ENCODE measurements around the gene SPN.
"Not testable (repeated sequence)": the region's sequence is repeated elsewhere in the genome, so short reads cannot be mapped to it uniquely, and the experiment has no call there.

SPN gene

GRCh38 chr16:29694384-29695195 is 31.5 kb downstream of the SPN start:
- no peak overlapping the region for H3K4me2 ChIP-seq (ENCODE audit: low read length)
- no peaks in the 10 kb centered on the region for H3F3A ChIP-seq (ENCODE audit: insufficient read depth, low read length)
- peaks cover 3% of the 10 kb centered on the region; the same call in 1 of the 2 replicates for H3K9me3 ChIP-seq (ENCODE audit: low read length)
- no peak overlapping the region for H3K9ac ChIP-seq (ENCODE audit: low read length)
- no peaks in the 10 kb centered on the region for H3K27me3 ChIP-seq (ENCODE audit: insufficient read depth, low read length)
- no peaks in the 10 kb centered on the region for H4K20me1 ChIP-seq (ENCODE audit: insufficient read depth, low read length)
- no peaks in the 10 kb centered on the region for H3K9me2 ChIP-seq (ENCODE audit: low read depth, low read length)
- H3K79me2 ChIP-seq (ENCODE audit: insufficient read depth, low read length) = no peaks in the 10 kb centered on the region
- peak overlapping the region; percentile 41 for H3K27ac ChIP-seq (ENCODE audit: low read depth, low read length, poor library complexity, severe bottlenecking)
- no peak overlapping the region for H2AFZ ChIP-seq (ENCODE audit: low read length)
- H3K4me3 ChIP-seq (ENCODE audit: low read depth, low read length, poor library complexity, severe bottlenecking) = no peak overlapping the region
- TF ChIP-seq EZH2 (IDR thresholded peaks at IDR 0.05; ENCODE audit: borderline replicate concordance, low read length) (no peak), CTCF (IDR thresholded peaks at IDR 0.05; ENCODE audit: low read length) (no peak)
- peaks cover 30% of the 10 kb centered on the region for H3K36me3 ChIP-seq (ENCODE audit: insufficient read depth, low read length)
- peaks cover 24% of the 10 kb centered on the region for H3K4me1 ChIP-seq (ENCODE audit: insufficient read depth, low read length, severe bottlenecking)

- not testable (repeated sequence) for H3K9me3 ChIP-seq (ENCODE audit: low read length); H3F3A ChIP-seq (ENCODE audit: insufficient read depth, low read length); H3K27ac ChIP-seq (ENCODE audit: low read depth, low read length, poor library complexity, severe bottlenecking); H3K79me2 ChIP-seq (ENCODE audit: insufficient read depth, low read length); H3K9ac ChIP-seq (ENCODE audit: low read length); H3K27me3 ChIP-seq (ENCODE audit: insufficient read depth, low read length); H4K20me1 ChIP-seq (ENCODE audit: insufficient read depth, low read length); H3K4me2 ChIP-seq (ENCODE audit: low read length); H2AFZ ChIP-seq (ENCODE audit: low read length); H3K9me2 ChIP-seq (ENCODE audit: low read depth, low read length); H3K4me3 ChIP-seq (ENCODE audit: low read depth, low read length, poor library complexity, severe bottlenecking)
- peaks cover 23% of the 10 kb centered on the region for H3K4me1 ChIP-seq (ENCODE audit: insufficient read depth, low read length, severe bottlenecking)
- H3K36me3 ChIP-seq (ENCODE audit: insufficient read depth, low read length) = peaks cover 22% of the 10 kb centered on the region
Measured at GRCh38 chr16:29695675-29696074, 32.6 kb downstream of the SPN start.

DNA sequence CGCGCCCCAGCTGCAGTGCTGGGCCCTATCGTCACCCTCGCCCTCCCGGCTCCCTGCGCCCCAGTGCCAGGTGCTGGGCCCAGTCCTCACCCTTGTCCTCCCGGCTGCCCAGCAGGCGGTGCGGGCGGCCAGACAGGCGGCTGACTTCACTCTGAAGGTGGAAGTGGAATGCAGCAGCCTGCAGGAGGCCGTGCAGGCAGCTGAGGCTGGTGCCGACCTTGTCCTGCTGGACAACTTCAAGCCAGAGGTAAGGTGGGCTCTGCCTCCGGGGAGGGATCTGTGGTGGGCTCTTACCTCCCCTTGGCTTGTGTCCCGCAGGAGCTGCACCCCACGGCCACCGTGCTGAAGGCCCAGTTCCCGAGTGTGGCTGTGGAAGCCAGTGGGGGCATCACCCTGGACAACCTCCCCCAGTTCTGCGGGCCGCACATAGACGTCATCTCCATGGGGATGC is 33.9 kb downstream of the SPN start:
- Histone ChIP-seq H3K9me3 (ENCODE audit: low read length) (peaks cover 3% of the 10 kb centered on the region; the same call in 1 of the 2 replicates), H3K36me3 (ENCODE audit: insufficient read depth, low read length) (peaks cover 22% of the 10 kb centered on the region), H3K4me2 (ENCODE audit: low read length) (no peak overlapping the region), H2AFZ (ENCODE audit: low read length) (no peak overlapping the region), H3K9me2 (ENCODE audit: low read depth, low read length) (no peaks in the 10 kb centered on the region), H3F3A (ENCODE audit: insufficient read depth, low read length) (no peaks in the 10 kb centered on the region), H3K79me2 (ENCODE audit: insufficient read depth, low read length) (no peaks in the 10 kb centered on the region), H3K4me1 (ENCODE audit: insufficient read depth, low read length, severe bottlenecking) (peaks cover 26% of the 10 kb centered on the region), H3K27ac (ENCODE audit: low read depth, low read length, poor library complexity, severe bottlenecking) (no peak overlapping the region), H3K27me3 (ENCODE audit: insufficient read depth, low read length) (no peaks in the 10 kb centered on the region), H3K4me3 (ENCODE audit: low read depth, low read length, poor library complexity, severe bottlenecking) (no peak overlapping the region), H3K9ac (ENCODE audit: low read length) (no peak overlapping the region), H4K20me1 (ENCODE audit: insufficient read depth, low read length) (no peaks in the 10 kb centered on the region)
- TF ChIP-seq EZH2 (IDR thresholded peaks at IDR 0.05; ENCODE audit: borderline replicate concordance, low read length) (no peak), CTCF (IDR thresholded peaks at IDR 0.05; ENCODE audit: low read length) (no peak)

- no peaks in the 10 kb centered on the region for H3K79me2 ChIP-seq (ENCODE audit: insufficient read depth, low read length)
- peaks cover 22% of the 10 kb centered on the region for H3K36me3 ChIP-seq (ENCODE audit: insufficient read depth, low read length)
- H3K27me3 ChIP-seq (ENCODE audit: insufficient read depth, low read length) = no peaks in the 10 kb centered on the region
- H3K9me3 ChIP-seq (ENCODE audit: low read length) = peaks cover 3% of the 10 kb centered on the region; the same call in 1 of the 2 replicates
- H3K4me2 ChIP-seq (ENCODE audit: low read length) = no peak overlapping the region
- H3K9me2 ChIP-seq (ENCODE audit: low read depth, low read length) = no peaks in the 10 kb centered on the region
- H3K4me3 ChIP-seq (ENCODE audit: low read depth, low read length, poor library complexity, severe bottlenecking) = no peak overlapping the region
- H4K20me1 ChIP-seq (ENCODE audit: insufficient read depth, low read length) = no peaks in the 10 kb centered on the region
- H3F3A ChIP-seq (ENCODE audit: insufficient read depth, low read length) = no peaks in the 10 kb centered on the region
- H3K4me1 ChIP-seq (ENCODE audit: insufficient read depth, low read length, severe bottlenecking) = peaks cover 31% of the 10 kb centered on the region
- H3K9ac ChIP-seq (ENCODE audit: low read length) = no peak overlapping the region
- H2AFZ ChIP-seq (ENCODE audit: low read length) = no peak overlapping the region
- no peak for TF ChIP-seq EZH2 (IDR thresholded peaks at IDR 0.05; ENCODE audit: borderline replicate concordance, low read length)
- TF ChIP-seq CTCF (IDR thresholded peaks at IDR 0.05; ENCODE audit: low read length) = no peak
- no peak overlapping the region for H3K27ac ChIP-seq (ENCODE audit: low read depth, low read length, poor library complexity, severe bottlenecking)
Measured at GRCh38 chr16:29697391-29697790, 34.3 kb downstream of the SPN start.

All from OCI-LY1 (cell line).